Neural progenitor cell (in vitro differentiated cells): ENCODE results near the gene NOP16.

Source experiments
- CTCF ChIP-seq: fragments of 200-600 bp; sonication (generic); IDR thresholded peaks from 2 replicates; pipeline ENCODE4 v1.5.1; 2017; ENCODE audit warnings: antibody characterized with exemption, mild to moderate bottlenecking
- EZH2 ChIP-seq: fragments of 200-600 bp; sonication (generic); IDR thresholded peaks from 2 replicates; pipeline ENCODE4 v1.6.1; 2017; ENCODE audit warnings: antibody characterized with exemption, mild to moderate bottlenecking, moderate library complexity
- EZH2phosphoT487 ChIP-seq: fragments of 200-600 bp; sonication (generic); IDR thresholded peaks from 2 replicates; pipeline ENCODE4 v1.6.1; 2017; ENCODE audit warnings: antibody characterized with exemption

GRCh38 chr5:176361437-176362232 is 26.8 kb downstream of the NOP16 start, which contains the start of gene KIAA1191:
- TF ChIP-seq CTCF (peak; percentile 10), EZH2phosphoT487 (peak; percentile 52), EZH2 (no peak)
